ENCODE results near the gene KLF13. TPM values are rescaled to one million over a fixed set of nuclear protein-coding genes. Genes with fewer than 3 reads are reported as not detected.

The KLF13 gene
- total and polyA plus RNA-seq, 4 donors = 27.2 to 58.7 (median 33.6) TPM

- H3K4me1 ChIP-seq (ENCODE audit: control insufficient read depth in 1 of 2, insufficient read depth in 2 of 2, low read length in 2 of 2) = no peaks in the 10 kb centered on the region
- no peaks in the 10 kb centered on the region for H3K36me3 ChIP-seq (ENCODE audit: control insufficient read depth in 1 of 2, insufficient read depth in 2 of 2, low read length in 1 of 2)
- no peak for DNase-seq
- 71 to 88% methylated on average over 4 to 5 of the region's 5 CpGs for WGBS, 2 donors
- no peak overlapping the region for H3K27ac ChIP-seq (ENCODE audit: low read depth in 1 of 2, low read length in 2 of 2)
- intact Hi-C loops (cut with DNase I) = no loop called here
- no peaks in the 10 kb centered on the region for H3K27me3 ChIP-seq (ENCODE audit: control insufficient read depth in 1 of 2, insufficient read depth in 2 of 2, low read length in 1 of 2)
- ATAC-seq (ENCODE audit: low FRiP score) = no peak
- no peak overlapping the region for H3K4me3 ChIP-seq (ENCODE audit: low read length in 2 of 2)
- no peaks in the 10 kb centered on the region for H3K9me3 ChIP-seq (ENCODE audit: control insufficient read depth, low read length)
These were observed 18.4 kb upstream of the KLF13 start for GRCh38 chr15:31308185-31308639.

DNA sequence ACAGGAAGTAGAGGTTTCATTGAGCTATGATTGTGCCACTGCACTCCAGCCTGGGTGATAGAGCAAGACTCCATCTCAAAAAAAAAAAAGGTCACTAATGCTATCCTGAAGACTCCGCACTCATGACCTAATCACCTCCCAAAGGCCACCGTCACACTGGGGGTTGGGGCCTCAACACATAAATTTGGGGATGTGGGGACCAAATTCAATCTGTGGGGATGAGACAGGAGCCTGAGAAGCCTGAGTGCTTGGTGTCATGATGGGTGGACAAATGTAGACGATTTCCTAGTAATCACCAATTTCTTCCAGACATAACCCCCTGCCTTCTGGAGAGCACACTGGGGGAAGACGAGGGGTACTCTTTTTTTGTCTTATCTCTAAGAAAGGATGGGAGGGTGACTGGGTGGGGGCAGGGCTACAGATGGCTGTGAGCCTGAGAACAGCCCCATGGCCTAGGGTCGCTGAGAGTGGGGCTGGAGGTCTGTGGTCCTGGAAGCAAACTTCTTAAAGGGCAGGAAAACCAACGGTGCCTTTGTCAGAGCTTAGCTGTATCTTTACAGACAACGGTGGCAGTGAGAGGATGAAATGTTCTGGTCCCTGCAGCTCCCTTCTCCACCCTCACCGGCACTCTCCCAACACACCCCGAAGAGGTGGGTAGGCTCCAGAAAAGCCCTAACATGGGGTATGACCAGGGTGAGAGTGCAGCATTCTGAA is 16.6 kb upstream of the KLF13 start:
- WGBS, 2 donors = 77 to 83% methylated on average over 9 of the region's 9 CpGs
- no peak overlapping the region for H3K4me3 ChIP-seq (ENCODE audit: low read length in 2 of 2)
- H3K36me3 ChIP-seq (ENCODE audit: control insufficient read depth in 1 of 2, insufficient read depth in 2 of 2, low read length in 1 of 2) = no peaks in the 10 kb centered on the region
- ATAC-seq (ENCODE audit: low FRiP score) (no peak), DNase-seq (no peak)
- no peak overlapping the region for H3K27ac ChIP-seq (ENCODE audit: low read depth in 1 of 2, low read length in 2 of 2)
- no peaks in the 10 kb centered on the region for H3K27me3 ChIP-seq (ENCODE audit: control insufficient read depth in 1 of 2, insufficient read depth in 2 of 2, low read length in 1 of 2)
- intact Hi-C loops (cut with DNase I) = loop anchor here in 1 of 2 donors (10.0 kb wide), 1 partner anchor 55 kb away; no protein-coding TSS in a partner anchor
- H3K9me3 ChIP-seq (ENCODE audit: control insufficient read depth, low read length) = peaks cover 3% of the 10 kb centered on the region
- no peaks in the 10 kb centered on the region for H3K4me1 ChIP-seq (ENCODE audit: control insufficient read depth in 1 of 2, insufficient read depth in 2 of 2, low read length in 2 of 2)

GRCh38 chr15:31311735-31312619 is 14.7 kb upstream of the KLF13 start:
- Histone ChIP-seq H3K9me3 (ENCODE audit: control insufficient read depth, low read length) (peaks cover 3% of the 10 kb centered on the region), H3K27ac (ENCODE audit: low read depth in 1 of 2, low read length in 2 of 2) (no peak overlapping the region), H3K4me3 (ENCODE audit: low read length in 2 of 2) (no peak overlapping the region), H3K27me3 (ENCODE audit: control insufficient read depth in 1 of 2, insufficient read depth in 2 of 2, low read length in 1 of 2) (no peaks in the 10 kb centered on the region), H3K4me1 (ENCODE audit: control insufficient read depth in 1 of 2, insufficient read depth in 2 of 2, low read length in 2 of 2) (no peaks in the 10 kb centered on the region), H3K36me3 (ENCODE audit: control insufficient read depth in 1 of 2, insufficient read depth in 2 of 2, low read length in 1 of 2) (no peaks in the 10 kb centered on the region)
- WGBS, 2 donors = 78 to 82% methylated on average over 18 of the region's 18 CpGs
- no peak for ATAC-seq (ENCODE audit: low FRiP score)
- no peak for DNase-seq
- intact Hi-C loops (cut with DNase I) = loop anchor here in 1 of 2 donors (10.0 kb wide), 1 partner anchor 57 kb away; no protein-coding TSS in a partner anchor

- intact Hi-C loops (cut with DNase I) = loop anchor here in 1 of 2 donors (10.0 kb wide), 1 partner anchor 58 kb away; no protein-coding TSS in a partner anchor
- no peaks in the 10 kb centered on the region for H3K4me1 ChIP-seq (ENCODE audit: control insufficient read depth in 1 of 2, insufficient read depth in 2 of 2, low read length in 2 of 2)
- H3K9me3 ChIP-seq (ENCODE audit: control insufficient read depth, low read length) = peaks cover 3% of the 10 kb centered on the region
- DNase-seq (no peak), ATAC-seq (ENCODE audit: low FRiP score) (no peak)
- no peak overlapping the region for H3K27ac ChIP-seq (ENCODE audit: low read depth in 1 of 2, low read length in 2 of 2)
- H3K36me3 ChIP-seq (ENCODE audit: control insufficient read depth in 1 of 2, insufficient read depth in 2 of 2, low read length in 1 of 2) = no peaks in the 10 kb centered on the region
- no peaks in the 10 kb centered on the region for H3K27me3 ChIP-seq (ENCODE audit: control insufficient read depth in 1 of 2, insufficient read depth in 2 of 2, low read length in 1 of 2)
- no peak overlapping the region for H3K4me3 ChIP-seq (ENCODE audit: low read length in 2 of 2)
These were observed 13.4 kb upstream of the KLF13 start for GRCh38 chr15:31313223-31313622.

DNA sequence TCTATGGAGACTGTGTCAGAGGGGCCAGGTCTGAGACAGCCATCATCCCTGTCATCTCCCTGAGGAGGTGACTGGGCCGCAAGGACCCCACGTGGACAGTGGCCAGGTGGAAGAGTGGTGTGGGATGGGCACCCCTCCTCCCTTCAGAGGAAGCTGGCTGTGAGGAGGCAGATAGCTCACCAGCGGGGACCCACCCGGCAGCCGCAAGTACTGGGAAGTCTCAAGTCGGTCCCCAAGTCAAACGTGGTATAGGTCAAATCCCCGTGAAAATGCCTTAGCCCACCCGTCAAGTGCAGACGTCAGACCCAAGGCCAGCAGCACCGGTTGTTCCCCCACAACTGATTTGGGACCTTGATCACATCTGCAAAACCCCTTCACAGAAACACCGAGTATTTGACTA is 12.3 kb upstream of the KLF13 start:
- 92 to 94% methylated on average over 12 of the region's 12 CpGs for WGBS, 2 donors

DNA sequence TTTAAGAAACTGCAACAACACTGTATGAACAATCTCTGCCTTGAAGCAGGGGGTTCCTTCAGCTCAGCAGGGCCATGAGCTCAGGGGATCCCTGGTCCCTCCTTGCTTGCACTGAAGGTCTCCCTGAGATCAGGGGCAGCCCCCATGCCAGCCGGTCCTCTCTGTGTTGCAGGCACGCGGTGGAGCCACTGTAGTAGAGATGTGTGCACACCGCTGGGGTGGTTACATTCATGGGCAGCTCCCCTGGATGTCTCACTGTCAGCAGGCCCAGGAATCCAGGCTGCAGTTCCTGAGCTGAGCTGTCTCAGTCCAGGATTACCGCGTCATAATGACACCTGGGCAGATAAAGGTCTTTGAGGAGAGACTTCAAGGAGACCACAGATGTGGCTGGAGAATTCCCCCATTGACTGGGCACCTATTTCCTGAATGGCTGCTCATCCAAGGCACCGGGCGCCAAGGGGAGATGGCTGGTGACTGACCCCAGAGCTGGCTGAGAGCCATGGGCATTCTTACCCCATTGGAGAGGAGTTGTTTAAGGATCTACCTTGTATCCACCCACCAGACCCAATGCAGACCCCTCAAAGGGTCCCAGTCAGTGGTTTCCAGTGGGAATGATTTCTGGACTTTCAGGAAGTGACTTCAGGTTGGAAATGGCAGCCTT is 10.4 kb upstream of the KLF13 start:
- ATAC-seq (ENCODE audit: low FRiP score) (no peak), DNase-seq (no peak)
- H3K27me3 ChIP-seq (ENCODE audit: control insufficient read depth in 1 of 2, insufficient read depth in 2 of 2, low read length in 1 of 2) = no peaks in the 10 kb centered on the region
- H3K27ac ChIP-seq (ENCODE audit: low read depth in 1 of 2, low read length in 2 of 2) = no peak overlapping the region
- no peaks in the 10 kb centered on the region for H3K4me1 ChIP-seq (ENCODE audit: control insufficient read depth in 1 of 2, insufficient read depth in 2 of 2, low read length in 2 of 2)
- intact Hi-C loops (cut with DNase I) = loop anchor here in 1 of 2 donors (10.0 kb wide), 1 partner anchor 61 kb away; no protein-coding TSS in a partner anchor
- H3K4me3 ChIP-seq (ENCODE audit: low read length in 2 of 2) = no peak overlapping the region
- H3K36me3 ChIP-seq (ENCODE audit: control insufficient read depth in 1 of 2, insufficient read depth in 2 of 2, low read length in 1 of 2) = no peaks in the 10 kb centered on the region
- WGBS, 2 donors = 93 to 94% methylated on average over 8 of the region's 8 CpGs
- H3K9me3 ChIP-seq (ENCODE audit: control insufficient read depth, low read length) = peaks cover 3% of the 10 kb centered on the region

More for the DNA sequence above, 12.3 kb upstream of the KLF13 start:
- Histone ChIP-seq H3K27me3 (ENCODE audit: control insufficient read depth in 1 of 2, insufficient read depth in 2 of 2, low read length in 1 of 2) (no peaks in the 10 kb centered on the region), H3K27ac (ENCODE audit: low read depth in 1 of 2, low read length in 2 of 2) (no peak overlapping the region), H3K9me3 (ENCODE audit: control insufficient read depth, low read length) (peaks cover 3% of the 10 kb centered on the region), H3K4me3 (ENCODE audit: low read length in 2 of 2) (no peak overlapping the region), H3K4me1 (ENCODE audit: control insufficient read depth in 1 of 2, insufficient read depth in 2 of 2, low read length in 2 of 2) (no peaks in the 10 kb centered on the region), H3K36me3 (ENCODE audit: control insufficient read depth in 1 of 2, insufficient read depth in 2 of 2, low read length in 1 of 2) (no peaks in the 10 kb centered on the region)
- ATAC-seq (ENCODE audit: low FRiP score) = no peak
- intact Hi-C loops (cut with DNase I) = loop anchor here in 1 of 2 donors (10.0 kb wide), 1 partner anchor 60 kb away; no protein-coding TSS in a partner anchor
- DNase-seq = no peak

DNA sequence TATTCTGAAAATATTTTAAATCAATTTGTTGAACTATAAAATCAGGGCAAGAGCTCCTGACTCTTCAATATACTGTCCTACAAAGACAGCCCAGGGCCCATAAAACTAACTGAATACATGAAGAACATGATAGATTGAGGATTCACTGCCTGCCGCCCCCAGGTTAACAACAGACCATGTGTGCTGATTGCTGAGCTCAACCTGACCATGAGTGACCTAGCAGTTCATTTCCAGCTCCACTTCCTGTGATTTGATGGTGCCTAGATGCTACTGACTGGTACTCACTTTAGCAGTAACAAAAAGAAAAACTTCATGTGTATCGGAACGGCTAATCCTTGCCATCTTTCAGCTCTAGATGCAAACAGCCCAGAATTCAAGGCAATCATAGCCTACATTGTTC is 9.6 kb upstream of the KLF13 start:
- ATAC-seq (ENCODE audit: low FRiP score) (no peak), DNase-seq (no peak)
- H3K9me3 ChIP-seq (ENCODE audit: control insufficient read depth, low read length) = peaks cover 3% of the 10 kb centered on the region
- intact Hi-C loops (cut with DNase I) = loop anchor here in 1 of 2 donors (10.0 kb wide), 1 partner anchor 62 kb away; no protein-coding TSS in a partner anchor
- no peaks in the 10 kb centered on the region for H3K36me3 ChIP-seq (ENCODE audit: control insufficient read depth in 1 of 2, insufficient read depth in 2 of 2, low read length in 1 of 2)
- no peak overlapping the region for H3K27ac ChIP-seq (ENCODE audit: low read depth in 1 of 2, low read length in 2 of 2)
- WGBS, 2 donors = 88 to 93% methylated on average over 3 of the region's 3 CpGs
- H3K4me3 ChIP-seq (ENCODE audit: low read length in 2 of 2) = no peak overlapping the region
- no peaks in the 10 kb centered on the region for H3K4me1 ChIP-seq (ENCODE audit: control insufficient read depth in 1 of 2, insufficient read depth in 2 of 2, low read length in 2 of 2)
- no peaks in the 10 kb centered on the region for H3K27me3 ChIP-seq (ENCODE audit: control insufficient read depth in 1 of 2, insufficient read depth in 2 of 2, low read length in 1 of 2)
